HEK293 (cell line): Measurements from ENCODE around the gene NAT10.

Source experiments
- CTCF ChIA-PET: fragments of 350-600 bp; formaldehyde crosslinking; extraction: SDS; loops from one replicate; lab custom pipeline; 2021; ENCODE audit warnings: antibody characterized with exemption; lab: Yijun Ruan, JAX
- POLR2A ChIA-PET: fragments of 300-600 bp; formaldehyde crosslinking; extraction: SDS; loops from one replicate; lab custom pipeline; 2020; ENCODE audit warnings: antibody characterized with exemption, inconsistent platforms; lab: Yijun Ruan, JAX
- H3K27ac ChIP-seq: fragments of 200-500 bp; sonication (Bioruptor generic); 2 replicates; pipeline ENCODE4 v1.5.1; 2014; ENCODE audit warnings: low read depth, low read length, control low read depth, inconsistent platforms; ENCODE audit errors: extremely low read depth
- H3K36me3 ChIP-seq, 2 experiments: fragments of 200-500 bp in 1 of 2; sonication (Bioruptor generic) in 1 of 2; 1 replicate in 1 of 2; 2 replicates in 1 of 2; pipeline ENCODE4 v1.5.1; 2014 to 2017; ENCODE audit warnings: inconsistent platforms in 2 of 2, low read length in 2 of 2; ENCODE audit not compliant: control insufficient read depth in 2 of 2, insufficient read depth in 1 of 2
- H3K4me1 ChIP-seq: fragments of 200-500 bp; sonication (Bioruptor generic); 2 replicates; pipeline ENCODE4 v1.5.1; 2014; ENCODE audit warnings: mild to moderate bottlenecking, low read length, inconsistent platforms; ENCODE audit not compliant: control insufficient read depth, insufficient read depth
- H3K4me3 ChIP-seq: 2 replicates; pipeline ENCODE4 v1.5.1; 2011; ENCODE audit warnings: low read depth, mild to moderate bottlenecking, control low read depth, low read length, moderate library complexity
- H3K9me3 ChIP-seq: fragments of 200-500 bp; sonication (Bioruptor generic); 2 replicates; pipeline ENCODE4 v1.5.1; 2014; ENCODE audit warnings: low read depth, low read length, inconsistent platforms; ENCODE audit not compliant: control insufficient read depth, insufficient read depth
- GFI1B ChIP-seq: fragments of 450-650 bp; formaldehyde crosslinking; IDR thresholded peaks from 2 replicates; pipeline ENCODE4 v1.5.1; 2016; ENCODE audit warnings: missing biosample characterization, missing genetic modification characterization
- IKZF3 ChIP-seq: fragments of 450-650 bp; IDR thresholded peaks from 2 replicates; pipeline ENCODE4 v1.5.0; 2018; ENCODE audit warnings: missing biosample characterization, mild to moderate bottlenecking, missing genetic modification characterization, moderate library complexity
- MYNN ChIP-seq: fragments of 450-650 bp; formaldehyde crosslinking; IDR thresholded peaks from 2 replicates; pipeline ENCODE4 v1.5.1; 2016; ENCODE audit warnings: missing biosample characterization, missing genetic modification characterization, borderline replicate concordance
- REPIN1 ChIP-seq: fragments of 450-650 bp; formaldehyde crosslinking; IDR thresholded peaks from 2 replicates; pipeline ENCODE4 v1.5.1; 2017; ENCODE audit warnings: missing biosample characterization, missing genetic modification characterization, low read depth
- SCRT1 ChIP-seq: fragments of 450-650 bp; formaldehyde crosslinking; IDR thresholded peaks from 2 replicates; pipeline ENCODE4 v1.5.1; 2016; ENCODE audit warnings: missing biosample characterization, missing genetic modification characterization, borderline replicate concordance
- SETDB1 ChIP-seq: IDR thresholded peaks from one replicate; pipeline ENCODE4 v1.6.1; 2017; ENCODE audit warnings: mild to moderate bottlenecking, low read length, moderate library complexity, mixed read lengths; ENCODE audit not compliant: insufficient read length
- ZFP3 ChIP-seq: fragments of 450-650 bp; formaldehyde crosslinking; IDR thresholded peaks from 2 replicates; pipeline ENCODE4 v1.5.1; 2016; ENCODE audit warnings: low read depth, missing biosample characterization, missing genetic modification characterization
- ZFP69B ChIP-seq: fragments of 450-650 bp; formaldehyde crosslinking; IDR thresholded peaks from 2 replicates; pipeline ENCODE4 v1.5.1; 2016; ENCODE audit warnings: missing biosample characterization, missing genetic modification characterization
- ZNF138 ChIP-seq: fragments of 450-650 bp; formaldehyde crosslinking; IDR thresholded peaks from 2 replicates; pipeline ENCODE4 v1.5.1; 2016; ENCODE audit warnings: missing biosample characterization, missing genetic modification characterization, borderline replicate concordance
- ZNF140 ChIP-seq: fragments of 450-650 bp; formaldehyde crosslinking; IDR thresholded peaks from 2 replicates; pipeline ENCODE4 v1.5.1; 2016; ENCODE audit warnings: missing biosample characterization, missing genetic modification characterization
- ZNF211 ChIP-seq: fragments of 450-650 bp; formaldehyde crosslinking; IDR thresholded peaks from 2 replicates; pipeline ENCODE4 v1.5.1; 2016; ENCODE audit warnings: low read depth, missing biosample characterization, missing genetic modification characterization
- ZNF214 ChIP-seq: fragments of 450-650 bp; formaldehyde crosslinking; IDR thresholded peaks from 2 replicates; pipeline ENCODE4 v1.5.1; 2017; ENCODE audit warnings: missing biosample characterization, mild to moderate bottlenecking, missing genetic modification characterization, borderline replicate concordance
- ZNF311 ChIP-seq: fragments of 450-650 bp; formaldehyde crosslinking; IDR thresholded peaks from 2 replicates; pipeline ENCODE4 v1.5.1; 2017; ENCODE audit warnings: missing biosample characterization, missing genetic modification characterization, borderline replicate concordance
- ZNF354C ChIP-seq: fragments of 450-650 bp; formaldehyde crosslinking; IDR thresholded peaks from 2 replicates; pipeline ENCODE4 v1.5.1; 2016; ENCODE audit warnings: missing biosample characterization, missing genetic modification characterization, low read depth, borderline replicate concordance
- ZNF391 ChIP-seq: fragments of 450-650 bp; formaldehyde crosslinking; IDR thresholded peaks from 2 replicates; pipeline ENCODE4 v1.5.1; 2016; ENCODE audit warnings: low read depth, missing biosample characterization, missing genetic modification characterization, borderline replicate concordance
- ZNF394 ChIP-seq: fragments of 450-650 bp; formaldehyde crosslinking; IDR thresholded peaks from 2 replicates; pipeline ENCODE4 v1.5.1; 2016; ENCODE audit warnings: missing biosample characterization, missing genetic modification characterization, mild to moderate bottlenecking, moderate library complexity, borderline replicate concordance
- ZNF473 ChIP-seq: fragments of 450-650 bp; formaldehyde crosslinking; IDR thresholded peaks from 2 replicates; pipeline ENCODE4 v1.5.1; 2017; ENCODE audit warnings: missing biosample characterization, missing genetic modification characterization
- ZNF529 ChIP-seq: fragments of 450-650 bp; formaldehyde crosslinking; IDR thresholded peaks from 2 replicates; pipeline ENCODE4 v1.5.1; 2017; ENCODE audit warnings: missing genetic modification characterization, missing biosample characterization; ENCODE audit not compliant: insufficient replicate concordance
- ZNF530 ChIP-seq: fragments of 450-650 bp; formaldehyde crosslinking; IDR thresholded peaks from 2 replicates; pipeline ENCODE4 v1.5.1; 2016; ENCODE audit warnings: low read depth, missing biosample characterization, missing genetic modification characterization
- ZNF621 ChIP-seq: fragments of 450-650 bp; formaldehyde crosslinking; IDR thresholded peaks from 2 replicates; pipeline ENCODE4 v1.5.1; 2017; ENCODE audit warnings: missing biosample characterization, missing genetic modification characterization
- ZNF777 ChIP-seq: fragments of 450-650 bp; formaldehyde crosslinking; IDR thresholded peaks from 2 replicates; pipeline ENCODE4 v1.5.1; 2017; ENCODE audit warnings: missing biosample characterization, missing genetic modification characterization, borderline replicate concordance
- ZNF843 ChIP-seq: fragments of 450-650 bp; formaldehyde crosslinking; IDR thresholded peaks from 2 replicates; pipeline ENCODE4 v1.5.1; 2016; ENCODE audit warnings: missing biosample characterization, missing genetic modification characterization
- ZSCAN23 ChIP-seq: fragments of 450-650 bp; formaldehyde crosslinking; IDR thresholded peaks from 2 replicates; pipeline ENCODE4 v1.5.1; 2016; ENCODE audit warnings: missing biosample characterization, missing genetic modification characterization
- TF ChIP-seq, protein P1 (sequence below): fragments of 450-650 bp; formaldehyde crosslinking; optimal IDR thresholded peaks from 2 replicates; pipeline ENCODE3; 2016; ENCODE audit warnings: missing biosample characterization, mild to moderate bottlenecking, missing genetic modification characterization
- TF ChIP-seq, protein P2 (sequence below): fragments of 450-650 bp; formaldehyde crosslinking; IDR thresholded peaks from 2 replicates; pipeline ENCODE4 v1.5.1; 2017; ENCODE audit warnings: missing biosample characterization, missing genetic modification characterization
- TF ChIP-seq, protein P3 (sequence below): fragments of 450-650 bp; formaldehyde crosslinking; IDR thresholded peaks from 2 replicates; pipeline ENCODE4 v1.5.1; 2016; ENCODE audit warnings: missing biosample characterization, missing genetic modification characterization
- TF ChIP-seq, protein P4 (sequence below): fragments of 450-650 bp; formaldehyde crosslinking; IDR thresholded peaks from 2 replicates; pipeline ENCODE4 v1.5.1; 2016; ENCODE audit warnings: missing biosample characterization, missing genetic modification characterization

NAT10 gene

DNA sequence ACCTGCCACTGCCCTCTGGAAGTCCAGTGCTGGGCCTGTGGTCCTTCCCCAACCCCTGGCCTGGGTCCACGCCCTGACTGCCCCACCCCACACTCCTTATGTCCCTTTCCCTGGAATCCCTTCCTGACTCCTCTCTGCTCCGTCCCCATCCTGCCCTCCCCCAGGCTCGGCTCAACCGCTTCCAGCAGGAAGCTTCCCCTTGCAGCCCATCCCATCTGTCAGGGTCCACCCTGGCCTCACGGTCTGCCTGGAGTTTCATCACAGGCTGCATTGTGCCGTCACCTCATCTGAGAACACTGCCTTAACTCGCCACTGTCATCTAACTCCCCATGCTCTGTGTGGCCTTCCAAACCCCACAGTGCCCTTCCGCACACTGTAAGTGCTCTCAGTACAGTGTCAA lies 64.3 kb downstream of the NAT10 start:
- ChIA-PET POLR2A (no interaction called here), CTCF (interaction anchor here (0.6 to 1.7 kb wide), 3 partner anchors 48 to 191 kb away, joined by 3 to 7 read pairs (median 3); no protein-coding TSS in a partner anchor)
- Histone ChIP-seq H3K4me1 (no peaks in the 10 kb centered on the region), H3K27ac (no peak overlapping the region), H3K4me3 (no peak overlapping the region), H3K36me3 (peaks cover 0 to 32% of the 10 kb centered on the region in 2 experiments; a peak in 1 of 3 replicates), H3K9me3 (no peaks in the 10 kb centered on the region)
- TF ChIP-seq ZNF214 (tag by site-specific recombination) (no peak), ZNF843 (no peak), SETDB1 (no peak), ZNF140 (tag by site-specific recombination) (no peak), ZNF311 (tag by site-specific recombination) (no peak), ZNF530 (tag by site-specific recombination) (no peak), ZFP69B (tag by site-specific recombination) (no peak), GFI1B (tag by site-specific recombination) (no peak), MYNN (no peak), ZFP3 (tag by site-specific recombination) (no peak), ZNF138 (tag by site-specific recombination) (no peak), ZNF211 (tag by site-specific recombination) (no peak), ZNF621 (tag by site-specific recombination) (no peak), ZNF354C (tag by site-specific recombination) (no peak)
- TF ChIP-seq, protein P1, sequence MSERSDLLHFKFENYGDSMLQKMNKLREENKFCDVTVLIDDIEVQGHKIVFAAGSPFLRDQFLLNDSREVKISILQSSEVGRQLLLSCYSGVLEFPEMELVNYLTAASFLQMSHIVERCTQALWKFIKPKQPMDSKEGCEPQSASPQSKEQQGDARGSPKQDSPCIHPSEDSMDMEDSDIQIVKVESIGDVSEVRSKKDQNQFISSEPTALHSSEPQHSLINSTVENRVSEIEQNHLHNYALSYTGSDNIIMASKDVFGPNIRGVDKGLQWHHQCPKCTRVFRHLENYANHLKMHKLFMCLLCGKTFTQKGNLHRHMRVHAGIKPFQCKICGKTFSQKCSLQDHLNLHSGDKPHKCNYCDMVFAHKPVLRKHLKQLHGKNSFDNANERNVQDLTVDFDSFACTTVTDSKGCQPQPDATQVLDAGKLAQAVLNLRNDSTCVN (tag by site-specific recombination) = no peak

DNA sequence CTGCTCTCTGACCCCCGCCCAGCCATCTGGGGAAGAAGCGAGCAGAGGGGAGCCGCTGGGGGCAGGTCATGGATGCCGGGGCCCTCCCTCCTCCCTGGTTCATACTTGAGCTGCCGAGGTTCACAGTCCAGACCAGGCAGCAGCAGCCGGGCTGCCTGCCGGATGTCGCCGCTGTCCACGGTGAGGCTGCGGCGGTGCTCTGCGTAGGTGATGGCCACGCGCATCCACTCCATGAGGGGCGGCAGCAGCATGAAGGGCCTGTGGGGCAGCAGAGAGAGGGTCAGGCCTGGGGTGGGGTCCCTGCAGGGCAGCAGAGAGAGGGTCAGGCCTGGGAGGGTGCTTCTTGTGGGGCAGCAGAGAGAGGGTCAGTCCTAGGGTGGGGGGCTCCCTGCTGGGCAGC lies 67.6 kb downstream of the NAT10 start:
- H3K4me1 ChIP-seq = no peaks in the 10 kb centered on the region
- no peak overlapping the region for H3K27ac ChIP-seq
- no peak overlapping the region for H3K4me3 ChIP-seq
- H3K36me3 ChIP-seq = peaks cover 0 to 17% of the 10 kb centered on the region in 2 experiments; a peak in 1 of 3 replicates
- no peaks in the 10 kb centered on the region for H3K9me3 ChIP-seq
- ChIA-PET POLR2A (interaction anchor here (5.1 kb wide), 1 partner anchor 184 kb away, joined by 65 read pairs; the partner anchor contains the start of gene ABTB2), CTCF (interaction anchor here (0.6 to 2.1 kb wide), 6 partner anchors 12 to 365 kb away, joined by 3 to 10 read pairs (median 4); no protein-coding TSS in a partner anchor)
- TF ChIP-seq SCRT1 = no peak
- TF ChIP-seq, protein P2, sequence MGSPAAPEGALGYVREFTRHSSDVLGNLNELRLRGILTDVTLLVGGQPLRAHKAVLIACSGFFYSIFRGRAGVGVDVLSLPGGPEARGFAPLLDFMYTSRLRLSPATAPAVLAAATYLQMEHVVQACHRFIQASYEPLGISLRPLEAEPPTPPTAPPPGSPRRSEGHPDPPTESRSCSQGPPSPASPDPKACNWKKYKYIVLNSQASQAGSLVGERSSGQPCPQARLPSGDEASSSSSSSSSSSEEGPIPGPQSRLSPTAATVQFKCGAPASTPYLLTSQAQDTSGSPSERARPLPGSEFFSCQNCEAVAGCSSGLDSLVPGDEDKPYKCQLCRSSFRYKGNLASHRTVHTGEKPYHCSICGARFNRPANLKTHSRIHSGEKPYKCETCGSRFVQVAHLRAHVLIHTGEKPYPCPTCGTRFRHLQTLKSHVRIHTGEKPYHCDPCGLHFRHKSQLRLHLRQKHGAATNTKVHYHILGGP (tag by site-specific recombination) = no peak
- no peak for TF ChIP-seq ZNF140 (tag by site-specific recombination)
- TF ChIP-seq REPIN1 (tag by site-specific recombination) = no peak
- TF ChIP-seq, protein P3, sequence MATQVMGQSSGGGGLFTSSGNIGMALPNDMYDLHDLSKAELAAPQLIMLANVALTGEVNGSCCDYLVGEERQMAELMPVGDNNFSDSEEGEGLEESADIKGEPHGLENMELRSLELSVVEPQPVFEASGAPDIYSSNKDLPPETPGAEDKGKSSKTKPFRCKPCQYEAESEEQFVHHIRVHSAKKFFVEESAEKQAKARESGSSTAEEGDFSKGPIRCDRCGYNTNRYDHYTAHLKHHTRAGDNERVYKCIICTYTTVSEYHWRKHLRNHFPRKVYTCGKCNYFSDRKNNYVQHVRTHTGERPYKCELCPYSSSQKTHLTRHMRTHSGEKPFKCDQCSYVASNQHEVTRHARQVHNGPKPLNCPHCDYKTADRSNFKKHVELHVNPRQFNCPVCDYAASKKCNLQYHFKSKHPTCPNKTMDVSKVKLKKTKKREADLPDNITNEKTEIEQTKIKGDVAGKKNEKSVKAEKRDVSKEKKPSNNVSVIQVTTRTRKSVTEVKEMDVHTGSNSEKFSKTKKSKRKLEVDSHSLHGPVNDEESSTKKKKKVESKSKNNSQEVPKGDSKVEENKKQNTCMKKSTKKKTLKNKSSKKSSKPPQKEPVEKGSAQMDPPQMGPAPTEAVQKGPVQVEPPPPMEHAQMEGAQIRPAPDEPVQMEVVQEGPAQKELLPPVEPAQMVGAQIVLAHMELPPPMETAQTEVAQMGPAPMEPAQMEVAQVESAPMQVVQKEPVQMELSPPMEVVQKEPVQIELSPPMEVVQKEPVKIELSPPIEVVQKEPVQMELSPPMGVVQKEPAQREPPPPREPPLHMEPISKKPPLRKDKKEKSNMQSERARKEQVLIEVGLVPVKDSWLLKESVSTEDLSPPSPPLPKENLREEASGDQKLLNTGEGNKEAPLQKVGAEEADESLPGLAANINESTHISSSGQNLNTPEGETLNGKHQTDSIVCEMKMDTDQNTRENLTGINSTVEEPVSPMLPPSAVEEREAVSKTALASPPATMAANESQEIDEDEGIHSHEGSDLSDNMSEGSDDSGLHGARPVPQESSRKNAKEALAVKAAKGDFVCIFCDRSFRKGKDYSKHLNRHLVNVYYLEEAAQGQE (tag by site-specific recombination) = no peak
- TF ChIP-seq ZSCAN23 (tag by site-specific recombination) = no peak
- TF ChIP-seq, protein P4, sequence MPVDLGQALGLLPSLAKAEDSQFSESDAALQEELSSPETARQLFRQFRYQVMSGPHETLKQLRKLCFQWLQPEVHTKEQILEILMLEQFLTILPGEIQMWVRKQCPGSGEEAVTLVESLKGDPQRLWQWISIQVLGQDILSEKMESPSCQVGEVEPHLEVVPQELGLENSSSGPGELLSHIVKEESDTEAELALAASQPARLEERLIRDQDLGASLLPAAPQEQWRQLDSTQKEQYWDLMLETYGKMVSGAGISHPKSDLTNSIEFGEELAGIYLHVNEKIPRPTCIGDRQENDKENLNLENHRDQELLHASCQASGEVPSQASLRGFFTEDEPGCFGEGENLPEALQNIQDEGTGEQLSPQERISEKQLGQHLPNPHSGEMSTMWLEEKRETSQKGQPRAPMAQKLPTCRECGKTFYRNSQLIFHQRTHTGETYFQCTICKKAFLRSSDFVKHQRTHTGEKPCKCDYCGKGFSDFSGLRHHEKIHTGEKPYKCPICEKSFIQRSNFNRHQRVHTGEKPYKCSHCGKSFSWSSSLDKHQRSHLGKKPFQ = no peak
- no peak for TF ChIP-seq ZNF529 (tag by site-specific recombination)
- TF ChIP-seq, protein P1 (tag by site-specific recombination) = no peak
- no peak for TF ChIP-seq ZNF473 (tag by site-specific recombination)
- no peak for TF ChIP-seq IKZF3 (tag by site-specific recombination)
- no peak for TF ChIP-seq ZNF394 (tag by site-specific recombination)
- no peak for TF ChIP-seq ZNF391 (tag by site-specific recombination)
- TF ChIP-seq ZNF777 (tag by site-specific recombination) = no peak
